WTC11 (cell line): ENCODE data around the gene TOR1AIP2. TPM values are rescaled to one million over a fixed set of nuclear protein-coding genes. Genes with fewer than 3 reads are reported as not detected.

Experiments used
- ATAC-seq: fragments of 200-7000 bp; cut with Tn5 transposase; 2 replicates; pipeline ENCODE4 v1.10.0; 2021; ENCODE audit warnings: mild to moderate bottlenecking, moderate library complexity
- CTCF ChIA-PET: fragments of 300-600 bp; sonication (Branson Sonifier 250); formaldehyde crosslinking; loops from one replicate; lab custom pipeline; 2021; ENCODE audit warnings: antibody characterized with exemption; lab: Charles Lee
- POLR2A ChIA-PET: fragments of 350-600 bp; sonication (Branson Sonifier 250); formaldehyde crosslinking; loops from one replicate; lab custom pipeline; 2021; ENCODE audit warnings: antibody characterized with exemption; lab: Charles Lee
- DNase-seq: peaks from one replicate; pipeline ENCODE4 v3.0.0; 2021; ENCODE audit warnings: low spot score
- H3K27ac Mint-ChIP-seq: 2 replicates; pipeline ENCODE4 v1.8.0; 2021; ENCODE audit warnings: mixed read lengths
- H3K27me3 Mint-ChIP-seq: 2 replicates; pipeline ENCODE4 v1.8.0; 2021; ENCODE audit warnings: low read depth, mild to moderate bottlenecking, moderate library complexity, mixed read lengths
- H3K36me3 Mint-ChIP-seq: 2 replicates; pipeline ENCODE4 v1.8.0; 2021; ENCODE audit warnings: mixed read lengths
- H3K4me1 Mint-ChIP-seq: 2 replicates; pipeline ENCODE4 v1.8.0; 2022; ENCODE audit warnings: mixed read lengths
- H3K4me3 Mint-ChIP-seq: 2 replicates; pipeline ENCODE4 v1.8.0; 2021; ENCODE audit warnings: mild to moderate bottlenecking, moderate library complexity, mixed read lengths
- H3K9me3 Mint-ChIP-seq: 2 replicates; pipeline ENCODE4 v1.8.0; 2021; ENCODE audit warnings: mixed read lengths
- CREM ChIP-seq: sonication (generic); formaldehyde crosslinking; IDR thresholded peaks from 2 replicates; pipeline ENCODE4 v1.8.1; 2022; ENCODE audit warnings: mild to moderate bottlenecking, missing genetic modification reagents, moderate library complexity
- EMX1 ChIP-seq: fragments of 250-450 bp; sonication (Bioruptor Pico); IDR thresholded peaks from 2 replicates; pipeline ENCODE4 v1.8.0; 2021; ENCODE audit warnings: mild to moderate bottlenecking
- ETV6 ChIP-seq: sonication (generic); formaldehyde crosslinking; IDR thresholded peaks from 2 replicates; pipeline ENCODE4 v1.8.1; 2022; ENCODE audit warnings: mild to moderate bottlenecking, missing genetic modification reagents
- FOXP1 ChIP-seq: sonication (generic); formaldehyde crosslinking; IDR thresholded peaks from 2 replicates; pipeline ENCODE4 v1.8.0; 2022; ENCODE audit warnings: missing genetic modification reagents, mild to moderate bottlenecking, moderate library complexity, borderline replicate concordance
- GTF2I ChIP-seq: fragments of 250-450 bp; sonication (Bioruptor Pico); conservative IDR thresholded peaks from 2 replicates; pipeline ENCODE4 v1.4.0; 2021; ENCODE audit warnings: mild to moderate bottlenecking
- MLX ChIP-seq: sonication (generic); formaldehyde crosslinking; IDR thresholded peaks from 2 replicates; pipeline ENCODE4 v1.8.1; 2023; ENCODE audit warnings: mild to moderate bottlenecking, missing genetic modification reagents, moderate library complexity
- MXD4 ChIP-seq: fragments of 250-450 bp; sonication (Bioruptor Pico); IDR thresholded peaks from 2 replicates; pipeline ENCODE4 v1.8.0; 2021; ENCODE audit warnings: mild to moderate bottlenecking, moderate library complexity, borderline replicate concordance
- NFE2L1 ChIP-seq: sonication (generic); formaldehyde crosslinking; IDR thresholded peaks from 2 replicates; pipeline ENCODE4 v1.8.1; 2023; ENCODE audit warnings: missing genetic modification reagents
- NR1H2 ChIP-seq: sonication (generic); formaldehyde crosslinking; IDR thresholded peaks from 2 replicates; pipeline ENCODE4 v1.9.0; 2021; ENCODE audit warnings: mild to moderate bottlenecking, moderate library complexity, missing genetic modification reagents
- NR2C2 ChIP-seq: sonication (generic); formaldehyde crosslinking; IDR thresholded peaks from 2 replicates; pipeline ENCODE4 v1.8.0; 2022; ENCODE audit warnings: mild to moderate bottlenecking, missing genetic modification reagents
- RORB ChIP-seq: fragments of 250-450 bp; sonication (Bioruptor Pico); IDR thresholded peaks from 2 replicates; pipeline ENCODE4 v1.9.0; 2021; ENCODE audit warnings: mild to moderate bottlenecking
- SMAD3 ChIP-seq: sonication (generic); formaldehyde crosslinking; IDR thresholded peaks from 2 replicates; pipeline ENCODE4 v1.8.0; 2022; ENCODE audit warnings: missing genetic modification reagents, mild to moderate bottlenecking, borderline replicate concordance
- STAT6 ChIP-seq: sonication (generic); formaldehyde crosslinking; conservative IDR thresholded peaks from 2 replicates; pipeline ENCODE4 v1.8.1; 2023; ENCODE audit warnings: mild to moderate bottlenecking, low read depth, missing genetic modification reagents, moderate library complexity
- TCF7 ChIP-seq: sonication (generic); formaldehyde crosslinking; IDR thresholded peaks from 2 replicates; pipeline ENCODE4 v1.8.0; 2022; ENCODE audit warnings: mild to moderate bottlenecking, low read depth, missing genetic modification reagents, moderate library complexity
- TEAD4 ChIP-seq: sonication (generic); formaldehyde crosslinking; IDR thresholded peaks from 2 replicates; pipeline ENCODE4 v1.8.0; 2022; ENCODE audit warnings: mild to moderate bottlenecking, missing genetic modification reagents
- USF2 ChIP-seq: sonication (generic); formaldehyde crosslinking; IDR thresholded peaks from 2 replicates; pipeline ENCODE4 v1.8.1; 2023; ENCODE audit warnings: mild to moderate bottlenecking, missing genetic modification reagents, moderate library complexity
- ZNF121 ChIP-seq: sonication (generic); formaldehyde crosslinking; IDR thresholded peaks from 2 replicates; pipeline ENCODE4 v1.8.0; 2023; ENCODE audit warnings: missing genetic modification reagents
- ZNF138 ChIP-seq: sonication (generic); formaldehyde crosslinking; conservative IDR thresholded peaks from 2 replicates; pipeline ENCODE4 v1.8.1; 2022; ENCODE audit warnings: mild to moderate bottlenecking, moderate library complexity, missing genetic modification reagents
- ZNF263 ChIP-seq: sonication (generic); formaldehyde crosslinking; IDR thresholded peaks from 2 replicates; pipeline ENCODE4 v1.8.1; 2022; ENCODE audit warnings: low read depth, mild to moderate bottlenecking, moderate library complexity, missing genetic modification reagents
- ZNF281 ChIP-seq: sonication (generic); formaldehyde crosslinking; IDR thresholded peaks from 2 replicates; pipeline ENCODE4 v1.8.0; 2023; ENCODE audit warnings: mild to moderate bottlenecking, missing genetic modification reagents
- ZNF317 ChIP-seq: sonication (generic); formaldehyde crosslinking; IDR thresholded peaks from 2 replicates; pipeline ENCODE4 v1.8.1; 2023; ENCODE audit warnings: low read depth, mild to moderate bottlenecking, moderate library complexity, missing genetic modification reagents, borderline replicate concordance
- ZNF396 ChIP-seq: fragments of 250-450 bp; sonication (Bioruptor Pico); IDR thresholded peaks from 2 replicates; pipeline ENCODE4 v1.8.0; 2021; ENCODE audit warnings: mild to moderate bottlenecking, moderate library complexity, borderline replicate concordance
- ZNF671 ChIP-seq: fragments of 250-450 bp; sonication (Bioruptor Pico); IDR thresholded peaks from 2 replicates; pipeline ENCODE4 v1.8.0; 2021; ENCODE audit warnings: mild to moderate bottlenecking
- total RNA-seq: library from RNA; stranded (reverse); gene quantifications from 3 replicates; pipeline ENCODE4 v1.2.3, GENCODE V29; 2021
- TF ChIP-seq, protein P1 (sequence below): fragments of 250-450 bp; sonication (Bioruptor Pico); IDR thresholded peaks from 2 replicates; pipeline ENCODE4 v1.9.0; 2021; ENCODE audit warnings: mild to moderate bottlenecking

The TOR1AIP2 gene
- total RNA-seq, 1 experiment from 2014 or later, result 57.2 TPM

- TF ChIP-seq MLX (CRISPR knock-in tag) (no peak), ZNF263 (CRISPR knock-in tag) (no peak), ETV6 (CRISPR knock-in tag) (no peak), TEAD4 (CRISPR knock-in tag) (no peak), MXD4 (no peak), ZNF317 (CRISPR knock-in tag) (no peak), ZNF671 (CRISPR knock-in tag) (no peak), ZNF138 (CRISPR knock-in tag) (no peak)
- TF ChIP-seq, all 79 proteins: peak for 0
Measured at GRCh38 chr1:179879797-179880196, 2.2 kb upstream of the TOR1AIP2 start (continued).

DNA sequence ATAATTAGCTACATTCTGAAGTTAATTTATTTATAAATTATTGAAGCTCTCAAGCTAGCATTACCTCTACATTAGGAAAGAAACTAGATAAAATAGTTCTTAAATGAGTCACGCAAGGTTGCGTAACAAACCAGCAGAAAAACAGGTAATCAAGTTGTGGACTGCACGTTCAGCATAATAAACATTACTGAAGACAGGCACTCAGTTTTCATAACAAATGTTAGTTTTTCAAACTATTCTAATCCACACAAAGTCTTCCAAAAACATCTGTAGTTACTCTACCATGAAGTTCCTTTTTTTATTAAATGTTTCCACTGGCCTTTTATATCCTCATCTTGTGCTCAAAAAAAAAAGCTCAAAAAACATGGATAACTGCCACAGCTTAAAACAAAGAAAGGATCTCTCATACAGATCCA, 1.3 kb downstream of the TOR1AIP2 start:
- ChIA-PET CTCF (interaction anchor here (1.0 kb wide), 1 partner anchor 9 kb away, joined by 5 read pairs; no protein-coding TSS in a partner anchor), POLR2A (no interaction called here)
- no peak for DNase-seq
- H3K4me3 Mint-ChIP-seq, result peak overlapping the region; percentile 87
- H3K27ac Mint-ChIP-seq, result no peak overlapping the region
- no peak for ATAC-seq
- H3K9me3 Mint-ChIP-seq, result no peaks in the 10 kb centered on the region
- peaks cover 19% of the 10 kb centered on the region for H3K4me1 Mint-ChIP-seq
- peaks cover 18% of the 10 kb centered on the region for H3K36me3 Mint-ChIP-seq
- H3K27me3 Mint-ChIP-seq, result no peaks in the 10 kb centered on the region
- TF ChIP-seq, protein P1, sequence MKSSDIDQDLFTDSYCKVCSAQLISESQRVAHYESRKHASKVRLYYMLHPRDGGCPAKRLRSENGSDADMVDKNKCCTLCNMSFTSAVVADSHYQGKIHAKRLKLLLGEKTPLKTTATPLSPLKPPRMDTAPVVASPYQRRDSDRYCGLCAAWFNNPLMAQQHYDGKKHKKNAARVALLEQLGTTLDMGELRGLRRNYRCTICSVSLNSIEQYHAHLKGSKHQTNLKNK (CRISPR knock-in tag), result no peak
- TF ChIP-seq NR2C2 (CRISPR knock-in tag) (no peak), RORB (CRISPR knock-in tag) (no peak), ETV6 (CRISPR knock-in tag) (no peak), SMAD3 (CRISPR knock-in tag) (no peak), CREM (CRISPR knock-in tag) (no peak), TCF7 (no peak), USF2 (CRISPR knock-in tag) (no peak), ZNF281 (CRISPR knock-in tag) (no peak), STAT6 (CRISPR knock-in tag) (no peak), GTF2I (CRISPR knock-in tag) (no peak), ZNF396 (CRISPR knock-in tag) (no peak), EMX1 (CRISPR knock-in tag) (no peak), FOXP1 (no peak), ZNF121 (CRISPR knock-in tag) (no peak), NFE2L1 (CRISPR knock-in tag) (no peak), NR1H2 (CRISPR knock-in tag) (no peak)
